ENCODE results near the gene PACS2. TPM values are rescaled to one million over a fixed set of nuclear protein-coding genes. Genes with fewer than 3 reads are reported as not detected.
A peak's percentile ranks its signal among the peaks of the same experiment; 100 is the strongest.

Gene PACS2
- total RNA-seq, 1 experiment from 2014 or later: 100 TPM

DNA sequence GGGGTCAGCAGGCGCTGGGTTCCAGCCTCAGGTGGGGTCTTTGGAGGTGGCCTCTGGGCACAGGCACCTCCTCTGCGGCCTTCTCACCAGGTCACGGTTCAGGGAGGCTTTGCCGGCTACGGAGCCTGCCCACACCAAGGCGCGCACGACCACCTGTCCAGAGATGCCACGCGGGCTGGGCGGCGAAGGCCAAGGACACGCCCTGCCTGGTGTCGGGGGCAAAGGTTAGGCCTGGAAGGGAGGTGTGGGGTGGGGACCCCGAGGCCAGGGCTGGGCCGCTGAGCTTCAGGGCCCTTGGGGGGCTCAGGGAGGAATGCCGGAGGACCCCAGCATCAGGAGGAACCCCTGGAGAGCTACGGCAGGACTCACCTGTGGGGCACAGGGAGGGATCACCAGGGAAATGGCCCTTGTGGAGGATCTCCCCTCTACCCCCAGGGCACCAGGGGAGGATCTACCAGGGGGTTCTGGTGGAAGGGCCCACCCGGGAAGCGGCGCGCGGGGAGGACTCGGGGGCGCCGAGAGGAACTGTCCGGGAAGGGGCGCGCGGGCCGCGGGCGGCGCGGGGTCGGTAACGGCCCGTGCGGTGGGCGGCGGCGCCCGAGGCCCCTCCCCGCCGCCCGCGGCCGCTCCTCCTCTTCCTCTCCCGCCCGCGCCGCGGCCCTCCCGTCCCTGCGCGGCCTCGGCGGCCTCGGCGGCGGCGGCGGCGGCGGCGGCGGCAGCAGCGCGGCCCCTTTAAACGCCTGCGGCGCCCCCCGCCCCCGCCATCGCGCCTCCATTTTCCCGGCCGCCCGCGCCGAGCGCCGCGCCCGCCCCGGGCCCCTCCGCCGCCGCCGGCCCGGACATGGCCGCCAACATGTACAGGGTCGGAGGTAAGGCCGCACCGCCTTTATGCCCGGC lies 104.9 kb downstream of the PACS2 start, which contains the start of gene MTA1 (continued):
- TF ChIP-seq, protein P1, sequence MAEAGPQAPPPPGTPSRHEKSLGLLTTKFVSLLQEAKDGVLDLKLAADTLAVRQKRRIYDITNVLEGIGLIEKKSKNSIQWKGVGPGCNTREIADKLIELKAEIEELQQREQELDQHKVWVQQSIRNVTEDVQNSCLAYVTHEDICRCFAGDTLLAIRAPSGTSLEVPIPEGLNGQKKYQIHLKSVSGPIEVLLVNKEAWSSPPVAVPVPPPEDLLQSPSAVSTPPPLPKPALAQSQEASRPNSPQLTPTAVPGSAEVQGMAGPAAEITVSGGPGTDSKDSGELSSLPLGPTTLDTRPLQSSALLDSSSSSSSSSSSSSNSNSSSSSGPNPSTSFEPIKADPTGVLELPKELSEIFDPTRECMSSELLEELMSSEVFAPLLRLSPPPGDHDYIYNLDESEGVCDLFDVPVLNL (CRISPR knock-in tag; IDR thresholded peaks at IDR 0.05; ENCODE audit: borderline replicate concordance, low read depth): no peak
- TF ChIP-seq NR2C2 (CRISPR knock-in tag; IDR thresholded peaks at IDR 0.05) (no peak), MLX (CRISPR knock-in tag; IDR thresholded peaks at IDR 0.05) (no peak), CTCF (IDR thresholded peaks at IDR 0.05) (no peak), ATF1 (CRISPR knock-in tag; IDR thresholded peaks at IDR 0.05) (no peak), TEAD1 (CRISPR knock-in tag; IDR thresholded peaks at IDR 0.05) (0 out of 2 replicates have a peak, but pooled peaks have one; percentile 8), ZNF416 (CRISPR knock-in tag; IDR thresholded peaks at IDR 0.05) (no peak), SMAD4 (CRISPR knock-in tag; IDR thresholded peaks at IDR 0.05) (no peak), TP53 (CRISPR knock-in tag; IDR thresholded peaks at IDR 0.05) (peak; percentile 73; the same call in 1 of the 2 replicates), NFATC4 (CRISPR knock-in tag; IDR thresholded peaks at IDR 0.05) (no peak), JUN (CRISPR knock-in tag; IDR thresholded peaks at IDR 0.05) (no peak), SP1 (CRISPR knock-in tag; conservative IDR thresholded peaks at IDR 0.05) (no peak; the same call in 1 of the 2 replicates), GRHL2 (CRISPR knock-in tag; IDR thresholded peaks at IDR 0.05; ENCODE audit: insufficient replicate concordance, severe bottlenecking) (no peak), ZBTB43 (CRISPR knock-in tag; IDR thresholded peaks at IDR 0.05) (no peak), ZNF671 (CRISPR knock-in tag; IDR thresholded peaks at IDR 0.05) (no peak), ATF3 (CRISPR knock-in tag; conservative IDR thresholded peaks at IDR 0.05) (no peak), ZNF423 (CRISPR knock-in tag; IDR thresholded peaks at IDR 0.05) (no peak), NFYB (CRISPR knock-in tag; conservative IDR thresholded peaks at IDR 0.05; ENCODE audit: low read depth) (no peak), FOXP4 (CRISPR knock-in tag; IDR thresholded peaks at IDR 0.05) (no peak), NR3C1 (CRISPR knock-in tag; conservative IDR thresholded peaks at IDR 0.05; ENCODE audit: low read depth) (no peak), GTF2I (CRISPR knock-in tag; conservative IDR thresholded peaks at IDR 0.05) (no peak), KAT7 (CRISPR knock-in tag; IDR thresholded peaks at IDR 0.05; ENCODE audit: borderline replicate concordance) (no peak), GABPB1 (CRISPR knock-in tag; IDR thresholded peaks at IDR 0.05) (no peak)
- TF ChIP-seq, protein P2, sequence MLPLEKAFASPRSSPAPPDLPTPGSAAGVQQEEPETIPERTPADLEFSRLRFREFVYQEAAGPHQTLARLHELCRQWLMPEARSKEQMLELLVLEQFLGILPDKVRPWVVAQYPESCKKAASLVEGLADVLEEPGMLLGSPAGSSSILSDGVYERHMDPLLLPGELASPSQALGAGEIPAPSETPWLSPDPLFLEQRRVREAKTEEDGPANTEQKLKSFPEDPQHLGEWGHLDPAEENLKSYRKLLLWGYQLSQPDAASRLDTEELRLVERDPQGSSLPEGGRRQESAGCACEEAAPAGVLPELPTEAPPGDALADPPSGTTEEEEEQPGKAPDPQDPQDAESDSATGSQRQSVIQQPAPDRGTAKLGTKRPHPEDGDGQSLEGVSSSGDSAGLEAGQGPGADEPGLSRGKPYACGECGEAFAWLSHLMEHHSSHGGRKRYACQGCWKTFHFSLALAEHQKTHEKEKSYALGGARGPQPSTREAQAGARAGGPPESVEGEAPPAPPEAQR (CRISPR knock-in tag; IDR thresholded peaks at IDR 0.05): no peak
- TF ChIP-seq, protein P3, sequence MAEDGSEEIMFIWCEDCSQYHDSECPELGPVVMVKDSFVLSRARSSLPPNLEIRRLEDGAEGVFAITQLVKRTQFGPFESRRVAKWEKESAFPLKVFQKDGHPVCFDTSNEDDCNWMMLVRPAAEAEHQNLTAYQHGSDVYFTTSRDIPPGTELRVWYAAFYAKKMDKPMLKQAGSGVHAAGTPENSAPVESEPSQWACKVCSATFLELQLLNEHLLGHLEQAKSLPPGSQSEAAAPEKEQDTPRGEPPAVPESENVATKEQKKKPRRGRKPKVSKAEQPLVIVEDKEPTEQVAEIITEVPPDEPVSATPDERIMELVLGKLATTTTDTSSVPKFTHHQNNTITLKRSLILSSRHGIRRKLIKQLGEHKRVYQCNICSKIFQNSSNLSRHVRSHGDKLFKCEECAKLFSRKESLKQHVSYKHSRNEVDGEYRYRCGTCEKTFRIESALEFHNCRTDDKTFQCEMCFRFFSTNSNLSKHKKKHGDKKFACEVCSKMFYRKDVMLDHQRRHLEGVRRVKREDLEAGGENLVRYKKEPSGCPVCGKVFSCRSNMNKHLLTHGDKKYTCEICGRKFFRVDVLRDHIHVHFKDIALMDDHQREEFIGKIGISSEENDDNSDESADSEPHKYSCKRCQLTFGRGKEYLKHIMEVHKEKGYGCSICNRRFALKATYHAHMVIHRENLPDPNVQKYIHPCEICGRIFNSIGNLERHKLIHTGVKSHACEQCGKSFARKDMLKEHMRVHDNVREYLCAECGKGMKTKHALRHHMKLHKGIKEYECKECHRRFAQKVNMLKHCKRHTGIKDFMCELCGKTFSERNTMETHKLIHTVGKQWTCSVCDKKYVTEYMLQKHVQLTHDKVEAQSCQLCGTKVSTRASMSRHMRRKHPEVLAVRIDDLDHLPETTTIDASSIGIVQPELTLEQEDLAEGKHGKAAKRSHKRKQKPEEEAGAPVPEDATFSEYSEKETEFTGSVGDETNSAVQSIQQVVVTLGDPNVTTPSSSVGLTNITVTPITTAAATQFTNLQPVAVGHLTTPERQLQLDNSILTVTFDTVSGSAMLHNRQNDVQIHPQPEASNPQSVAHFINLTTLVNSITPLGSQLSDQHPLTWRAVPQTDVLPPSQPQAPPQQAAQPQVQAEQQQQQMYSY (CRISPR knock-in tag; IDR thresholded peaks at IDR 0.05): no peak
- TF ChIP-seq, protein P4, sequence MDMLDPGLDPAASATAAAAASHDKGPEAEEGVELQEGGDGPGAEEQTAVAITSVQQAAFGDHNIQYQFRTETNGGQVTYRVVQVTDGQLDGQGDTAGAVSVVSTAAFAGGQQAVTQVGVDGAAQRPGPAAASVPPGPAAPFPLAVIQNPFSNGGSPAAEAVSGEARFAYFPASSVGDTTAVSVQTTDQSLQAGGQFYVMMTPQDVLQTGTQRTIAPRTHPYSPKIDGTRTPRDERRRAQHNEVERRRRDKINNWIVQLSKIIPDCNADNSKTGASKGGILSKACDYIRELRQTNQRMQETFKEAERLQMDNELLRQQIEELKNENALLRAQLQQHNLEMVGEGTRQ (CRISPR knock-in tag; IDR thresholded peaks at IDR 0.05): 0 out of 2 replicates have a peak, but pooled peaks have one; percentile 22
